H9 (cell line): Measurements from ENCODE around the gene SPRR2D. TPM values are rescaled to one million over a fixed set of nuclear protein-coding genes. Genes with fewer than 3 reads are reported as not detected.

Experiments used
- DNase-seq: peaks from one replicate; pipeline ENCODE4 v3.0.0-alpha.2; 2017
- H2AFZ ChIP-seq: one replicate; pipeline ENCODE4 v1.6.1; 2013; ENCODE audit warnings: mild to moderate bottlenecking, low read length, control low read depth, moderate library complexity
- H2AK5ac ChIP-seq: 2 replicates; pipeline ENCODE4 v1.6.1; 2013; ENCODE audit warnings: low read length, control low read depth, mixed read lengths; ENCODE audit not compliant: insufficient read length
- H2BK120ac ChIP-seq: one replicate; pipeline ENCODE4 v1.6.1; 2013; ENCODE audit warnings: low read depth, mild to moderate bottlenecking, low read length, control low read depth, inconsistent platforms; ENCODE audit not compliant: poor library complexity, severe bottlenecking
- H2BK12ac ChIP-seq: 2 replicates; pipeline ENCODE4 v1.6.1; 2013; ENCODE audit warnings: low read length, control low read depth, mixed read lengths, low read depth; ENCODE audit not compliant: insufficient read length
- H2BK15ac ChIP-seq: 2 replicates; pipeline ENCODE4 v1.6.1; 2013; ENCODE audit warnings: low read depth, low read length, control low read depth
- H2BK20ac ChIP-seq: one replicate; pipeline ENCODE4 v1.6.1; 2013; ENCODE audit warnings: low read depth, mild to moderate bottlenecking, low read length, control low read depth, inconsistent platforms; ENCODE audit not compliant: poor library complexity, severe bottlenecking
- H2BK5ac ChIP-seq: 2 replicates; pipeline ENCODE4 v1.6.1; 2013; ENCODE audit warnings: low read length, control low read depth, mixed read lengths; ENCODE audit not compliant: insufficient read length
- H3K14ac ChIP-seq: 2 replicates; pipeline ENCODE4 v1.6.1; 2013; ENCODE audit warnings: low read length, control low read depth; ENCODE audit not compliant: insufficient read depth
- H3K18ac ChIP-seq: 2 replicates; pipeline ENCODE4 v1.6.1; 2013; ENCODE audit warnings: low read depth, mild to moderate bottlenecking, mixed read lengths, low read length, control low read depth; ENCODE audit not compliant: insufficient read length
- H3K23ac ChIP-seq: 2 replicates; pipeline ENCODE4 v1.6.1; 2013; ENCODE audit warnings: low read length, control low read depth, mixed read lengths, low read depth; ENCODE audit not compliant: insufficient read length
- H3K23me2 ChIP-seq: 2 replicates; pipeline ENCODE4 v1.6.1; 2013; ENCODE audit warnings: low read depth, mild to moderate bottlenecking, mixed read lengths, low read length, control low read depth; ENCODE audit not compliant: insufficient read length, poor library complexity, severe bottlenecking
- H3K27ac ChIP-seq: 2 replicates; pipeline ENCODE4 v1.5.1; 2013; ENCODE audit warnings: low read length, control low read depth, mixed read lengths, low read depth; ENCODE audit not compliant: insufficient read length
- H3K27me3 ChIP-seq: 2 replicates; pipeline ENCODE4 v1.6.1; 2013; ENCODE audit warnings: low read length, control low read depth, inconsistent platforms; ENCODE audit not compliant: insufficient read depth
- H3K4ac ChIP-seq: 2 replicates; pipeline ENCODE4 v1.6.1; 2013; ENCODE audit warnings: low read depth, mild to moderate bottlenecking, control low read depth, inconsistent platforms, low read length, moderate library complexity
- H3K4me1 ChIP-seq: 2 replicates; pipeline ENCODE4 v1.6.1; 2013; ENCODE audit warnings: low read length, control low read depth, inconsistent platforms; ENCODE audit not compliant: insufficient read depth
- H3K4me2 ChIP-seq: 2 replicates; pipeline ENCODE4 v1.6.1; 2013; ENCODE audit warnings: low read length, control low read depth, mixed read lengths; ENCODE audit not compliant: insufficient read length, insufficient read depth
- H3K56ac ChIP-seq: 2 replicates; pipeline ENCODE4 v1.6.1; 2013; ENCODE audit warnings: low read depth, mild to moderate bottlenecking, mixed read lengths, low read length, control low read depth; ENCODE audit not compliant: insufficient read length
- H3K79me1 ChIP-seq: 2 replicates; pipeline ENCODE4 v1.6.1; 2013; ENCODE audit warnings: low read depth, mild to moderate bottlenecking, moderate library complexity, low read length, control low read depth, inconsistent platforms; ENCODE audit not compliant: insufficient read depth, poor library complexity, severe bottlenecking
- H3K79me2 ChIP-seq: 2 replicates; pipeline ENCODE4 v1.6.1; 2013; ENCODE audit warnings: low read length, control low read depth, inconsistent platforms; ENCODE audit not compliant: insufficient read depth
- H3K9ac ChIP-seq: 2 replicates; pipeline ENCODE4 v1.6.1; 2013; ENCODE audit warnings: low read length, control low read depth, mixed read lengths; ENCODE audit not compliant: insufficient read length; ENCODE audit errors: extremely low read depth
- H3K9me3 ChIP-seq: one replicate; pipeline ENCODE4 v1.6.1; 2013; ENCODE audit warnings: low read depth, low read length, inconsistent platforms; ENCODE audit not compliant: control insufficient read depth
- H3T11ph ChIP-seq: one replicate; pipeline ENCODE4 v1.6.1; 2013; ENCODE audit warnings: mild to moderate bottlenecking, low read length, control low read depth, inconsistent platforms
- H4K20me1 ChIP-seq: one replicate; pipeline ENCODE4 v1.6.1; 2013; ENCODE audit not compliant: control insufficient read depth, insufficient read length, insufficient read depth
- H4K5ac ChIP-seq: 2 replicates; pipeline ENCODE4 v1.6.1; 2013; ENCODE audit warnings: low read depth, mild to moderate bottlenecking, mixed read lengths, low read length, control low read depth; ENCODE audit not compliant: insufficient read length
- H4K8ac ChIP-seq: replicated peaks from 2 replicates; pipeline ENCODE4 v1.6.1; 2013; ENCODE audit warnings: low read length, control low read depth, mixed read lengths, low read depth; ENCODE audit not compliant: insufficient read length
- H4K91ac ChIP-seq: 2 replicates; pipeline ENCODE4 v1.6.1; 2013; ENCODE audit warnings: low read depth, mild to moderate bottlenecking, moderate library complexity, mixed read lengths, low read length, control low read depth; ENCODE audit not compliant: insufficient read length
- H3K27ac Mint-ChIP-seq, 3 experiments: 2 replicates in 2 of 3; 3 replicates in 1 of 3; pipeline ENCODE4 v1.8.0; 2020 to 2021; ENCODE audit warnings: mixed read lengths in 3 of 3, mild to moderate bottlenecking in 1 of 3, moderate library complexity in 1 of 3
- H3K27me3 Mint-ChIP-seq: 2 replicates; pipeline ENCODE4 v1.8.0; 2021; ENCODE audit warnings: low read depth, mild to moderate bottlenecking, moderate library complexity, mixed read lengths
- H3K36me3 Mint-ChIP-seq, 3 experiments: 2 replicates in 2 of 3; 3 replicates in 1 of 3; pipeline ENCODE4 v1.8.0; 2020 to 2021; ENCODE audit warnings: low read depth in 3 of 3, mixed read lengths in 3 of 3; ENCODE audit not compliant: insufficient read depth in 1 of 3
- H3K4me1 Mint-ChIP-seq, 2 experiments: 2 replicates each; pipeline ENCODE4 v1.8.0; 2020; ENCODE audit warnings: mixed read lengths in 2 of 2
- H3K4me3 Mint-ChIP-seq, 2 experiments: 2 replicates in 1 of 2; 3 replicates in 1 of 2; pipeline ENCODE4 v1.8.0; 2020 to 2021; ENCODE audit warnings: mild to moderate bottlenecking in 2 of 2, mixed read lengths in 2 of 2, moderate library complexity in 1 of 2
- H3K9me3 Mint-ChIP-seq, 2 experiments: 2 replicates in 1 of 2; 3 replicates in 1 of 2; pipeline ENCODE4 v1.8.0; 2020; ENCODE audit warnings: mild to moderate bottlenecking in 2 of 2, mixed read lengths in 2 of 2, moderate library complexity in 1 of 2
- CTCF ChIP-seq: fragments of 200-600 bp; sonication (generic); conservative IDR thresholded peaks from 3 replicates; pipeline ENCODE4 v1.8.0; 2021; ENCODE audit warnings: antibody characterized with exemption, mild to moderate bottlenecking
- WGBS: extraction: QIAGEN DNeasy Blood & Tissue Kit; methylation state at CpG from one replicate; pipeline ENCODE4 v1.1.7; 2013; ENCODE audit warnings: missing lambda C conversion rate, low lambda C conversion rate, mixed read lengths; ENCODE audit not compliant: insufficient read length; ENCODE audit errors: extremely low coverage; 5-methylcytosine and 5-hydroxymethylcytosine counted together
- total RNA-seq: library from RNA; stranded (reverse); gene quantifications from 2 replicates; pipeline ENCODE4 v1.2.1, GENCODE V29; 2021

SPRR2D gene
- total RNA-seq, 1 experiment from 2014 or later, result not detected

DNA sequence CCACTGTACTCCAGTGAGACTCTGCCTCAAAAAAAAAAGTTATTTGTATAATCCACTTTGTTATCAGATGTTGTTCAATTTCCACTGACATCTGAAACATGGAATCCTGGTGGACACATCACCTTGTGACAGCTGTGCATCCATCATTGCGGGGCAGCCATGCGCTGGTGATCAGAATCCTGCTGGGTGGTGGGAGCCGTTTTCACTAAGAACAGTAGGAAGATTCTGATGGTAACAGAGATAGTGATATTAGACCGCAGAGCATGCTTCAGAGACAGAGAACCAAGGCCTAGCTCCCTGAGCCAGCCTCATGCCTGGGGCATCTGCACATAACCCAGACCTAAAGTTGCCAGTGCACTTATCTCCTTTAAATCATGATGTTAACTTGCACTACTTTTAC lies 42.4 kb downstream of the SPRR2D start:
- H2BK120ac ChIP-seq, result no peak overlapping the region
- Mint-ChIP-seq H3K27ac (no peak overlapping the region), H3K4me1 (peaks cover 10 to 19% of the 10 kb centered on the region in 2 experiments), H3K27me3 (peaks cover 5% of the 10 kb centered on the region; the same call in 1 of the 2 replicates), H3K4me3 (no peak overlapping the region), H3K36me3 (peaks cover 0 to 8% (median 0%) of the 10 kb centered on the region in 3 experiments; a peak in 3 of 7 replicates), H3K9me3 (peaks cover 12 to 17% of the 10 kb centered on the region in 2 experiments; a peak in 4 of 5 replicates)
- H2BK20ac ChIP-seq, result no peak overlapping the region
- no peak overlapping the region for H2BK15ac ChIP-seq
- no CpG with 5 or more reads among the region's 4 CpGs for WGBS
- no peak overlapping the region for H3T11ph ChIP-seq
- no peaks in the 10 kb centered on the region for H3K79me1 ChIP-seq
- TF ChIP-seq CTCF, result no peak
- no peak overlapping the region for H3K4ac ChIP-seq
- no peak overlapping the region for H4K8ac ChIP-seq
- H3K23me2 ChIP-seq, result no peaks in the 10 kb centered on the region
- no peak overlapping the region for H2BK12ac ChIP-seq
- no peak overlapping the region for H3K18ac ChIP-seq
- no peaks in the 10 kb centered on the region for H3K79me2 ChIP-seq
- no peaks in the 10 kb centered on the region; the same call in 1 of the 2 replicates for H3K4me1 ChIP-seq
- H2BK5ac ChIP-seq, result no peak overlapping the region
- no peaks in the 10 kb centered on the region for H3K27me3 ChIP-seq
- H4K91ac ChIP-seq, result no peak overlapping the region
- no peak overlapping the region for H2AK5ac ChIP-seq
- H3K14ac ChIP-seq, result no peak overlapping the region
- no peak overlapping the region for H3K4me2 ChIP-seq
- H4K20me1 ChIP-seq, result no peaks in the 10 kb centered on the region
- H3K9me3 ChIP-seq, result no peaks in the 10 kb centered on the region
- no peak for DNase-seq
- H4K5ac ChIP-seq, result no peak overlapping the region
- no peak overlapping the region for H3K23ac ChIP-seq
- no peak overlapping the region for H3K56ac ChIP-seq
- H3K9ac ChIP-seq, result no peak overlapping the region
- H3K27ac ChIP-seq, result no peak overlapping the region
- H2AFZ ChIP-seq, result no peak overlapping the region
